ENCODE data around the gene PIP5K1B.

The PIP5K1B gene

DNA sequence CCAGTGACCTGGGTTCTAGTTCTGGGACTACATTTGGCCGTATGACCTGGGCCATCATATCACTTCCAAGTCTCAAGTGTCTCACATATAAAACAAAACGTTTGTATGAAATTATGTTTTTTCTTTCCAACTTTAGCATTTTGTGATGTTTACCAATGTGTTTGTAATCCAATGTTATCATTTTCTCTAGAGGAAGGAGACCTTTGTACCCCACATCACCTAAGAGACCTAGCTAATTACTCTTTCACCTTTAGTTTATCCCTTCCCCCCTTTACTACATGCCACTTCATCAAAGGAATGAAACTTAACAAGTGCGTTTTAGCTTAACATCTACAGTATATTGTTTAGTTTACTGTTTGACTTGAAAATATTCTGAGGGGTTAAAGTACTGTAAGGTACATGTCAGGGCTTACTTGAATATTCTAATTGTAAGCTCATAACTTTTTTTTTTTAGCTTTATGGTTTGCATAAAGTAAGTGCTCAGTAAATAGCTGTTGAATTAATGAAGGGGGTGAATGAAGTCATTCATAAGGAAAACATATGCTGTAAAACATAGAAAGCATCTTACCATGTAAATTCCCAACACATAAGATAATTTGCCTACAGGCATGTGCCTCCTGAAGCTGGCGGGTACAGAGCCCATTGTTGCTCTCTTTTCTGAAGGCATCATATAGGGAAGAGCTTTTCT is 2.9 kb downstream of the PIP5K1B start:
- no peaks in the 10 kb centered on the region for H3K36me3 ChIP-seq (ENCODE audit: insufficient read depth, low read length)
- H3K79me2 ChIP-seq (ENCODE audit: control insufficient read depth, insufficient read depth, low read length, unreplicated experiment), result no peaks in the 10 kb centered on the region
- H3K4me3 ChIP-seq (ENCODE audit: low read depth, low read length), result no peak overlapping the region
- H3K4me1 ChIP-seq (ENCODE audit: control insufficient read depth, insufficient read depth, low read length, unreplicated experiment), result no peaks in the 10 kb centered on the region
- no peak overlapping the region for H2AFZ ChIP-seq (ENCODE audit: low read length, unreplicated experiment)
- no peak overlapping the region for H3K27ac ChIP-seq (ENCODE audit: low read depth, low read length)
- peaks cover 83% of the 10 kb centered on the region for H3K27me3 ChIP-seq (ENCODE audit: insufficient read depth, low read length)

DNA sequence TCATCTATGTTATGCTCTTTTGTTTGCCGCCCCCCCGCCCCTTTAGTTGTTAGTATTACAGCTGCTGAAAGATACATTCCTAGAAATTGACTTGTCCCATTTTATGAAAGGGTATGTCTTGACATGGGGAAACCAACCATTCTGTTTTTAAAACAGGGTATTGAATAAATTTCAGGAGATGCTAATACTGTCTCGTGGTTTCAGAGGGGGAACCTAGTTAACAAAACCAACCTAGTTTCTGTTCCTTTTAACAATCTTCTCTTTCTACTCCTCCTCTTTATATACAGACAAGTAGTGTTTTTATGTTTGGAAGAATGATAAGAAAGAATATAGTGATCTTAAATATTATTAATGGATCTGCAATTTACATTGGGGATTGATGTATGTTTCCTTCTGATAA is 3.5 kb downstream of the PIP5K1B start:
- Histone ChIP-seq H3K4me1 (ENCODE audit: control insufficient read depth, insufficient read depth, low read length, unreplicated experiment) (no peaks in the 10 kb centered on the region), H3K27ac (ENCODE audit: low read depth, low read length) (no peak overlapping the region), H2AFZ (ENCODE audit: low read length, unreplicated experiment) (no peak overlapping the region), H3K36me3 (ENCODE audit: insufficient read depth, low read length) (no peaks in the 10 kb centered on the region), H3K79me2 (ENCODE audit: control insufficient read depth, insufficient read depth, low read length, unreplicated experiment) (no peaks in the 10 kb centered on the region), H3K27me3 (ENCODE audit: insufficient read depth, low read length) (peaks cover 78% of the 10 kb centered on the region), H3K4me3 (ENCODE audit: low read depth, low read length) (no peak overlapping the region)

- Histone ChIP-seq H3K27ac (ENCODE audit: low read depth, low read length) (no peak overlapping the region), H3K36me3 (ENCODE audit: insufficient read depth, low read length) (no peaks in the 10 kb centered on the region), H3K79me2 (ENCODE audit: control insufficient read depth, insufficient read depth, low read length, unreplicated experiment) (no peaks in the 10 kb centered on the region), H3K4me3 (ENCODE audit: low read depth, low read length) (no peak overlapping the region), H2AFZ (ENCODE audit: low read length, unreplicated experiment) (no peak overlapping the region), H3K27me3 (ENCODE audit: insufficient read depth, low read length) (peaks cover 68% of the 10 kb centered on the region), H3K4me1 (ENCODE audit: control insufficient read depth, insufficient read depth, low read length, unreplicated experiment) (no peaks in the 10 kb centered on the region)
Observed at GRCh38 chr9:68709291-68710110, 4.5 kb downstream of the PIP5K1B start.

GRCh38 chr9:68710111-68710471 is 5.1 kb downstream of the PIP5K1B start:
- Histone ChIP-seq H3K27me3 (ENCODE audit: insufficient read depth, low read length) (peaks cover 63% of the 10 kb centered on the region), H3K4me3 (ENCODE audit: low read depth, low read length) (no peak overlapping the region), H3K79me2 (ENCODE audit: control insufficient read depth, insufficient read depth, low read length, unreplicated experiment) (no peaks in the 10 kb centered on the region), H3K4me1 (ENCODE audit: control insufficient read depth, insufficient read depth, low read length, unreplicated experiment) (no peaks in the 10 kb centered on the region), H3K36me3 (ENCODE audit: insufficient read depth, low read length) (no peaks in the 10 kb centered on the region), H2AFZ (ENCODE audit: low read length, unreplicated experiment) (no peak overlapping the region), H3K27ac (ENCODE audit: low read depth, low read length) (no peak overlapping the region)

DNA sequence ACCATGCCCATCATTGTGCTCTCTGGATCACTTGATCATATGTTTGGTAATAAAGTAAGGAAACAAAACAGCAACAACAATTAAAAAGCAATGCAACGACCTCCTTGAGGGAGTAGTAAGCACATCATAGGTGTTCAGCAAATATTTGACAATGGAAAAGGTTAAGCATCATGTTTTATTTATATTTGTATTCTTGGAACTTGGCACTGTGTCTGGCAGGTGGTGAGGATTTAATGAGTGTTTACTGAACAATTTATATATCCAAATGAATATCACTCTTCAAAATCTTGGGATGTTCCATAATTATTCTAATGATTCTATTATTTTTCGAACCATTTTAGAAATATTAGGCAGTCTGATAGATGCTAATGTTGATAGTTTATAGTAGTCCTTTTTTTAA is 6.2 kb downstream of the PIP5K1B start:
- Histone ChIP-seq H3K4me1 (ENCODE audit: control insufficient read depth, insufficient read depth, low read length, unreplicated experiment) (no peaks in the 10 kb centered on the region), H3K79me2 (ENCODE audit: control insufficient read depth, insufficient read depth, low read length, unreplicated experiment) (no peaks in the 10 kb centered on the region), H3K27me3 (ENCODE audit: insufficient read depth, low read length) (peaks cover 55% of the 10 kb centered on the region), H3K4me3 (ENCODE audit: low read depth, low read length) (no peak overlapping the region), H3K27ac (ENCODE audit: low read depth, low read length) (no peak overlapping the region), H3K36me3 (ENCODE audit: insufficient read depth, low read length) (no peaks in the 10 kb centered on the region), H2AFZ (ENCODE audit: low read length, unreplicated experiment) (no peak overlapping the region)

- Histone ChIP-seq H3K79me2 (ENCODE audit: control insufficient read depth, insufficient read depth, low read length, unreplicated experiment) (no peaks in the 10 kb centered on the region), H3K27me3 (ENCODE audit: insufficient read depth, low read length) (peaks cover 48% of the 10 kb centered on the region), H3K4me1 (ENCODE audit: control insufficient read depth, insufficient read depth, low read length, unreplicated experiment) (no peaks in the 10 kb centered on the region), H2AFZ (ENCODE audit: low read length, unreplicated experiment) (no peak overlapping the region), H3K27ac (ENCODE audit: low read depth, low read length) (no peak overlapping the region), H3K4me3 (ENCODE audit: low read depth, low read length) (no peak overlapping the region), H3K36me3 (ENCODE audit: insufficient read depth, low read length) (no peaks in the 10 kb centered on the region)
Observed at GRCh38 chr9:68711932-68712331, 6.9 kb downstream of the PIP5K1B start.

DNA sequence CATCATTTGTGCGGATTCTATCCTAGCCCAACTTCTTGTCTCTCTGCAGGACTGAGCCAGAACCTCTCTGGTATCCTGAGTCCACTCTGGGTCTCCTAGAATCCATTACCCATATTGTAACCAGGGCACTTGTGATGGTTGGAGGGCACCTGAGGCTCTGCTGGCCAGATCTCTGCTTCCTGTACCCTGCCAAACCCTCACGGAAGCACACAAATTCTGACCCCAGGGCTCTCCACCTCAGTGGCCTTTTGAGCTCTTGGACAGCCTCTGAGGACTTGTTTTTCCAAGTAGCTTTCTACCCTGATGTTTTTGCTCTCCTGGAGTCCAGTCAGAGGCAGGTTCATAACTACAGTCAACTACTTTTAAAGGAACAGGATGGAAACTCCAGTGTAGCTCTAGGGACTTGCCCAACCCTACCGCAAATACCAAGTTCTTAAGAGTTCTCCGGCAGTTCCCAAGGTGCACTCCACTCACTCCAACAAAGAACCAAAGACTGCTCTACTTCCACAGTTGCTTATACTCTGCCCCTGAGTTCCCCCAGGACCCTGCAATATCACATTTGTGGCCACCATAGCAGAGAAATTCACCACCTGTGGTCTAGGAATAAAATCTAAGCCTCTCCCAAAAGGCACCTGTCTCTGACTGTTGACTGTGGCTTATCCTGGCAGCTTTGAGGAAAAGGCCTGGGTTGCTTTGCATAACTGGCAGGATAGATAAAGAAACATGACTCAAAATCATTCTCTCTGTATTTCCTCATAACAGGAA is 9.6 kb downstream of the PIP5K1B start:
- Histone ChIP-seq H3K36me3 (ENCODE audit: insufficient read depth, low read length) (no peaks in the 10 kb centered on the region), H3K27me3 (ENCODE audit: insufficient read depth, low read length) (peaks cover 34% of the 10 kb centered on the region), H3K4me1 (ENCODE audit: control insufficient read depth, insufficient read depth, low read length, unreplicated experiment) (no peaks in the 10 kb centered on the region), H3K4me3 (ENCODE audit: low read depth, low read length) (no peak overlapping the region), H3K27ac (ENCODE audit: low read depth, low read length) (no peak overlapping the region), H3K79me2 (ENCODE audit: control insufficient read depth, insufficient read depth, low read length, unreplicated experiment) (no peaks in the 10 kb centered on the region), H2AFZ (ENCODE audit: low read length, unreplicated experiment) (no peak overlapping the region)

GRCh38 chr9:68715181-68715456 is 10.1 kb downstream of the PIP5K1B start:
- H3K27me3 ChIP-seq (ENCODE audit: insufficient read depth, low read length), result peaks cover 37% of the 10 kb centered on the region
- H3K4me3 ChIP-seq (ENCODE audit: low read depth, low read length), result no peak overlapping the region
- no peaks in the 10 kb centered on the region for H3K79me2 ChIP-seq (ENCODE audit: control insufficient read depth, insufficient read depth, low read length, unreplicated experiment)
- no peak overlapping the region for H2AFZ ChIP-seq (ENCODE audit: low read length, unreplicated experiment)
- no peaks in the 10 kb centered on the region for H3K4me1 ChIP-seq (ENCODE audit: control insufficient read depth, insufficient read depth, low read length, unreplicated experiment)
- no peaks in the 10 kb centered on the region for H3K36me3 ChIP-seq (ENCODE audit: insufficient read depth, low read length)
- H3K27ac ChIP-seq (ENCODE audit: low read depth, low read length), result no peak overlapping the region

DNA sequence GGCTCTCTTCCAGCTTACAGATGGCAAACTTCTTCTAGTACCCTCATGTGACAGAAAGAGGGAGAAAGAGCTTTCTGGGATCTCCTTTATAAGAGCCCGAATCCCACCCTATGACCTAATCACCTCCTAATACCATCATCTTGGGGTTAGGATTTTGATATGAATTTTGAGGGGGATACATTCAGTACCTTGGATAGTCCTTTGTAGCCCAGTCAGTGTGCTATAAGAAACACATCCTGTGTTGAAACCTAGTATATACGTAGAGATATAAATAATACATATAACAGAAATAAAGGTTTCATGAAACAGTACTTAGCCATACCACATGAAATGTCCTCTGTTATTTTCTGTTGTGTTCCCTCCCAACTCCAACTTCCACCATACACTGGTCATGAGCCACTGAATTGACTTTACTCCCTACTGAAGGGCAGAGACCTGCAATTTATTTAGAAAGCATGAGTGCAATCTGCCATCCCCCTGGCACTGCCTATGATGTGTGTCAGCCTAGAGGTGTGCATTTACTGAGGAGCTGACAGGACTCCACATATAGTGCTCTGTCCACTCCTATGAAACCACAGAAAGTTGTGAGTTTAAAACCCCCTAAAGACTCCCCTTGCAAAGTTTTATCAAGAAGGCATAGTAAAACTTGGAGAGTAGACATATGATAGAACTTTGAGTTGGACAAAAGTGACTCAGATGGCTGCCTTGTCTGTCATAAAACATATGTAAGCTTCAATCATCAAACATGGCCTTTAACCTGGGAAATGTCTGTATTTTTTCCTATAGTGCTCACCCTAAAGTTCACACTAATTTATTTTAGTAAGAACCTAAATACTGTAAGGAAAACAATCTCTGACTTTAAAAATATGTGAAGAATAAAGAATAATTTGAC is 12.8 kb downstream of the PIP5K1B start:
- Histone ChIP-seq H3K27me3 (ENCODE audit: insufficient read depth, low read length) (peaks cover 30% of the 10 kb centered on the region; the same call in 1 of the 2 replicates), H3K36me3 (ENCODE audit: insufficient read depth, low read length) (no peaks in the 10 kb centered on the region)

GRCh38 chr9:68719847-68720246 is 14.8 kb downstream of the PIP5K1B start:
- Histone ChIP-seq H2AFZ (ENCODE audit: low read length, unreplicated experiment) (no peak overlapping the region), H3K27me3 (ENCODE audit: insufficient read depth, low read length) (peaks cover 28% of the 10 kb centered on the region; the same call in 1 of the 2 replicates), H3K36me3 (ENCODE audit: insufficient read depth, low read length) (no peaks in the 10 kb centered on the region), H3K4me3 (ENCODE audit: low read depth, low read length) (no peak overlapping the region), H3K27ac (ENCODE audit: low read depth, low read length) (no peak overlapping the region), H3K79me2 (ENCODE audit: control insufficient read depth, insufficient read depth, low read length, unreplicated experiment) (no peaks in the 10 kb centered on the region), H3K4me1 (ENCODE audit: control insufficient read depth, insufficient read depth, low read length, unreplicated experiment) (no peaks in the 10 kb centered on the region)

More for the DNA sequence above, 12.8 kb downstream of the PIP5K1B start:
- H3K4me3 ChIP-seq (ENCODE audit: low read depth, low read length), result no peak overlapping the region
- no peaks in the 10 kb centered on the region for H3K4me1 ChIP-seq (ENCODE audit: control insufficient read depth, insufficient read depth, low read length, unreplicated experiment)
- H3K79me2 ChIP-seq (ENCODE audit: control insufficient read depth, insufficient read depth, low read length, unreplicated experiment), result no peaks in the 10 kb centered on the region
- no peak overlapping the region for H3K27ac ChIP-seq (ENCODE audit: low read depth, low read length)
- no peak overlapping the region for H2AFZ ChIP-seq (ENCODE audit: low read length, unreplicated experiment)

Measured in ACC112 (cell line).